Osteoblast (primary cell): ENCODE data around the gene SEC61B. TPM values are rescaled to one million over a fixed set of nuclear protein-coding genes. Genes with fewer than 3 reads are reported as not detected.

Source experiments
- DNase-seq: peaks from one replicate; pipeline ENCODE4 v3.0.0; 2011; ENCODE audit warnings: low spot score, mixed read lengths; ENCODE audit not compliant: insufficient read length; ENCODE audit errors: missing footprints
- H2AFZ ChIP-seq: 2 replicates; pipeline ENCODE4 v1.6.0; 2011; ENCODE audit warnings: mild to moderate bottlenecking, low read length
- H3K27ac ChIP-seq: 2 replicates; pipeline ENCODE4 v1.5.1; 2011; ENCODE audit warnings: mild to moderate bottlenecking, low read depth, low read length, moderate library complexity
- H3K27me3 ChIP-seq: 2 replicates; pipeline ENCODE4 v1.6.0; 2012; ENCODE audit warnings: mild to moderate bottlenecking, control low read depth, inconsistent platforms, low read length, moderate library complexity; ENCODE audit not compliant: insufficient read depth
- H3K36me3 ChIP-seq: 2 replicates; pipeline ENCODE4 v1.5.1; 2011; ENCODE audit warnings: mild to moderate bottlenecking, low read length, control low read depth, moderate library complexity; ENCODE audit not compliant: insufficient read depth
- H3K4me1 ChIP-seq: 2 replicates; pipeline ENCODE4 v1.5.1; 2011; ENCODE audit warnings: mild to moderate bottlenecking, low read length, control low read depth, moderate library complexity; ENCODE audit not compliant: insufficient read depth
- H3K4me2 ChIP-seq: 2 replicates; pipeline ENCODE4 v1.6.0; 2011; ENCODE audit warnings: mild to moderate bottlenecking, low read length; ENCODE audit not compliant: insufficient read depth
- H3K4me3 ChIP-seq: fragments of 200-600 bp; sonication (generic); 3 replicates; pipeline ENCODE4 v1.5.1; 2012; ENCODE audit warnings: mild to moderate bottlenecking, low read length, inconsistent platforms; ENCODE audit not compliant: insufficient read depth
- H3K79me2 ChIP-seq: 2 replicates; pipeline ENCODE4 v1.6.0; 2012; ENCODE audit warnings: mild to moderate bottlenecking, low read length, control low read depth, inconsistent platforms; ENCODE audit not compliant: insufficient read depth
- H3K9me3 ChIP-seq: 2 replicates; pipeline ENCODE4 v1.5.1; 2011; ENCODE audit warnings: low read depth, low read length, control low read depth
- H4K20me1 ChIP-seq: 2 replicates; pipeline ENCODE4 v1.6.0; 2012; ENCODE audit warnings: mild to moderate bottlenecking, low read length, control low read depth; ENCODE audit not compliant: insufficient read depth
- total RNA-seq: library from RNA; depleted of rRNA; stranded (reverse); fragments of >200 nt; gene quantifications from 2 replicates; pipeline ENCODE4 v1.2.3, GENCODE V29; 2012
- TF ChIP-seq, protein P1 (sequence below): IDR thresholded peaks from 2 replicates; pipeline ENCODE4 v1.5.1; 2011; ENCODE audit warnings: mild to moderate bottlenecking, low read depth, low read length, moderate library complexity; ENCODE audit errors: extremely low read depth

Gene SEC61B
- total RNA-seq, 1 donor, result 73.1 TPM

- TF ChIP-seq, protein P1, sequence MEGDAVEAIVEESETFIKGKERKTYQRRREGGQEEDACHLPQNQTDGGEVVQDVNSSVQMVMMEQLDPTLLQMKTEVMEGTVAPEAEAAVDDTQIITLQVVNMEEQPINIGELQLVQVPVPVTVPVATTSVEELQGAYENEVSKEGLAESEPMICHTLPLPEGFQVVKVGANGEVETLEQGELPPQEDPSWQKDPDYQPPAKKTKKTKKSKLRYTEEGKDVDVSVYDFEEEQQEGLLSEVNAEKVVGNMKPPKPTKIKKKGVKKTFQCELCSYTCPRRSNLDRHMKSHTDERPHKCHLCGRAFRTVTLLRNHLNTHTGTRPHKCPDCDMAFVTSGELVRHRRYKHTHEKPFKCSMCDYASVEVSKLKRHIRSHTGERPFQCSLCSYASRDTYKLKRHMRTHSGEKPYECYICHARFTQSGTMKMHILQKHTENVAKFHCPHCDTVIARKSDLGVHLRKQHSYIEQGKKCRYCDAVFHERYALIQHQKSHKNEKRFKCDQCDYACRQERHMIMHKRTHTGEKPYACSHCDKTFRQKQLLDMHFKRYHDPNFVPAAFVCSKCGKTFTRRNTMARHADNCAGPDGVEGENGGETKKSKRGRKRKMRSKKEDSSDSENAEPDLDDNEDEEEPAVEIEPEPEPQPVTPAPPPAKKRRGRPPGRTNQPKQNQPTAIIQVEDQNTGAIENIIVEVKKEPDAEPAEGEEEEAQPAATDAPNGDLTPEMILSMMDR, result no peak
- H4K20me1 ChIP-seq, result peaks cover 11% of the 10 kb centered on the region
- no peak for DNase-seq
- no peak overlapping the region for H3K27ac ChIP-seq
- H2AFZ ChIP-seq, result no peak overlapping the region
- peaks cover 6% of the 10 kb centered on the region for H3K36me3 ChIP-seq
- no peak overlapping the region for H3K4me2 ChIP-seq
- peaks cover 2% of the 10 kb centered on the region for H3K9me3 ChIP-seq
- H3K4me1 ChIP-seq, result no peaks in the 10 kb centered on the region
- H3K27me3 ChIP-seq, result no peaks in the 10 kb centered on the region
- peaks cover 11% of the 10 kb centered on the region for H3K79me2 ChIP-seq
- H3K4me3 ChIP-seq, result no peak overlapping the region
Measured at GRCh38 chr9:99211746-99212145, 10.3 kb upstream of the SEC61B start.

DNA sequence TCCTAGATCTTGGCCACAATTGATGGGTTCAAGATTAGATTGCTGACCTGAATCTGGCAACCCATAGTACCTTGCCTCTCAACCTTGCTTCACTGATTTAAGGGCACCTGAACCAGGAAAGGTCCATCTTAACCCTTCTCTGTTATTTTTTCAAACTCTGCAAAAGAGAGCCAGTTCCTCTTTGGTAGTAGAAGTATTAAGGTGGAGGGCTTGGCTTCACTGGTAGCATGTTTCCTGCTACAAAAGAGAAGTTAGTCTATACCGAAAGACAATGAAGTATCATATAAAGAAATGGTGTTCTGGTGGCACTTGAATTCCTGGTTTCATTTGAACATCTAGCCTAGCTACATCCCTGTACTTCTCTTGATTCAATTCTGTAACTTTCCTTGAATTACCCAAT is 8.9 kb upstream of the SEC61B start:
- no peaks in the 10 kb centered on the region for H3K27me3 ChIP-seq
- no peak overlapping the region for H3K27ac ChIP-seq
- H3K36me3 ChIP-seq, result peaks cover 14% of the 10 kb centered on the region
- peaks cover 21% of the 10 kb centered on the region for H4K20me1 ChIP-seq
- peaks cover 26% of the 10 kb centered on the region for H3K79me2 ChIP-seq
- H2AFZ ChIP-seq, result no peak overlapping the region
- no peaks in the 10 kb centered on the region for H3K4me1 ChIP-seq
- H3K4me3 ChIP-seq, result no peak overlapping the region
- DNase-seq, result no peak
- TF ChIP-seq, protein P1, result no peak
- no peak overlapping the region for H3K4me2 ChIP-seq
- H3K9me3 ChIP-seq, result peaks cover 2% of the 10 kb centered on the region

DNA sequence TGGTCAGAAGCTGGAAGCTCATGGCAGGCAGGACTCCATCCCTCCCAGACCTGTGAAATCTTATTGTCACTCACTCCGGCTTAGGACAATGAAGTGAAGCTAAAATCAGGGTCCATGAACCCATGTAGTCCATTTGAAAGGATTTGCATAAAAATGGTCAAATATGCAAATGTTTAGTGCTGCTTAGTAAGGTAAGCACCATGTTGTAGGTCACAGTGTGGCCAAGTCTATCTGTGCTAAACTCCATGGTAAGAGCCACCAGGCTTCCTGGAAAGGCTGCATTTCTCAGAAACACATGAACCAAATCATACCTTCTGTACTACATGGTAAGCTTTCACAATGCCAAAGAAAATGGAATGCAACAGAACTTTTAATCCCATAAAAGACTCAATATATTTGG is 6.0 kb upstream of the SEC61B start:
- H3K4me2 ChIP-seq, result no peak overlapping the region
- H3K9me3 ChIP-seq, result peaks cover 2% of the 10 kb centered on the region
- H2AFZ ChIP-seq, result no peak overlapping the region
- H3K27ac ChIP-seq, result no peak overlapping the region
- peaks cover 21% of the 10 kb centered on the region for H3K36me3 ChIP-seq
- peaks cover 14% of the 10 kb centered on the region for H3K4me1 ChIP-seq
- peaks cover 41% of the 10 kb centered on the region for H4K20me1 ChIP-seq
- DNase-seq, result no peak
- no peaks in the 10 kb centered on the region for H3K27me3 ChIP-seq
- TF ChIP-seq, protein P1, result no peak
- H3K4me3 ChIP-seq, result no peak overlapping the region
- peaks cover 53% of the 10 kb centered on the region for H3K79me2 ChIP-seq

- no peak overlapping the region for H3K27ac ChIP-seq
- peak overlapping the region; percentile 58 for H3K4me2 ChIP-seq
- H3K79me2 ChIP-seq, result peaks cover 90% of the 10 kb centered on the region
- H3K4me3 ChIP-seq, result peak overlapping the region; percentile 25
- peaks cover 33% of the 10 kb centered on the region for H3K4me1 ChIP-seq
- H3K36me3 ChIP-seq, result peaks cover 35% of the 10 kb centered on the region
- TF ChIP-seq, protein P1, result no peak
- peaks cover 53% of the 10 kb centered on the region for H4K20me1 ChIP-seq
- H2AFZ ChIP-seq, result no peak overlapping the region
- no peaks in the 10 kb centered on the region for H3K9me3 ChIP-seq
- H3K27me3 ChIP-seq, result no peaks in the 10 kb centered on the region
- DNase-seq, result no peak
Measured at GRCh38 chr9:99220011-99220410, 2.1 kb upstream of the SEC61B start.
